ENCODE data around the gene STOX2.
A peak's percentile ranks its signal among the peaks of the same experiment; 100 is the strongest.

STOX2 gene

GRCh38 chr4:183898456-183898855 is 6.7 kb upstream of the STOX2 start:
- no peak for DNase-seq

GRCh38 chr4:183903021-183903760 is 1.9 kb upstream of the STOX2 start:
- DNase-seq = no peak

- DNase-seq = peak in 1 of 2 experiments; percentile 9
Measured at GRCh38 chr4:183905593-183906488, 734 bp downstream of the STOX2 start.

- DNase-seq = no peak
Measured at GRCh38 chr4:183906489-183906738, 1.3 kb downstream of the STOX2 start.

- no peak for DNase-seq
Measured at GRCh38 chr4:183906739-183907651, 1.9 kb downstream of the STOX2 start.

GRCh38 chr4:183907871-183908683 is 3.0 kb downstream of the STOX2 start:
- no peak for DNase-seq

- DNase-seq = no peak
Measured at GRCh38 chr4:183909187-183909586, 4.1 kb downstream of the STOX2 start.

- DNase-seq = no peak
Measured at GRCh38 chr4:183909801-183910200, 4.7 kb downstream of the STOX2 start.

GRCh38 chr4:183912585-183912984 is 7.5 kb downstream of the STOX2 start:
- DNase-seq = no peak

GRCh38 chr4:183915976-183916375 is 10.9 kb downstream of the STOX2 start:
- DNase-seq = no peak

- DNase-seq = no peak
Measured at GRCh38 chr4:183918696-183919095, 13.6 kb downstream of the STOX2 start.

GRCh38 chr4:183919141-183919540 is 14.0 kb downstream of the STOX2 start:
- no peak for DNase-seq

GRCh38 chr4:183920512-183920911 is 15.4 kb downstream of the STOX2 start:
- DNase-seq = peak; percentile 15 to 26

- no peak for DNase-seq
Measured at GRCh38 chr4:183921335-183921734, 16.2 kb downstream of the STOX2 start.

- no peak for DNase-seq
Measured at GRCh38 chr4:183924362-183925044, 19.4 kb downstream of the STOX2 start.

GRCh38 chr4:183926950-183927349 is 21.8 kb downstream of the STOX2 start:
- no peak for DNase-seq

- no peak for DNase-seq
Measured at GRCh38 chr4:183932576-183932975, 27.5 kb downstream of the STOX2 start.

GRCh38 chr4:183934761-183935160 is 29.7 kb downstream of the STOX2 start:
- DNase-seq = no peak

GRCh38 chr4:183935355-183936005 is 30.4 kb downstream of the STOX2 start:
- no peak for DNase-seq

GRCh38 chr4:183936047-183936446 is 30.9 kb downstream of the STOX2 start:
- no peak for DNase-seq

Data from Kasumi-1 (cell line).